ENCODE measurements around the gene LTBP4. TPM values are rescaled to one million over a fixed set of nuclear protein-coding genes. Genes with fewer than 3 reads are reported as not detected.

Gene LTBP4
- total RNA-seq, 3 donors from 2014 or later, result 141 to 244 (median 160) TPM

DNA sequence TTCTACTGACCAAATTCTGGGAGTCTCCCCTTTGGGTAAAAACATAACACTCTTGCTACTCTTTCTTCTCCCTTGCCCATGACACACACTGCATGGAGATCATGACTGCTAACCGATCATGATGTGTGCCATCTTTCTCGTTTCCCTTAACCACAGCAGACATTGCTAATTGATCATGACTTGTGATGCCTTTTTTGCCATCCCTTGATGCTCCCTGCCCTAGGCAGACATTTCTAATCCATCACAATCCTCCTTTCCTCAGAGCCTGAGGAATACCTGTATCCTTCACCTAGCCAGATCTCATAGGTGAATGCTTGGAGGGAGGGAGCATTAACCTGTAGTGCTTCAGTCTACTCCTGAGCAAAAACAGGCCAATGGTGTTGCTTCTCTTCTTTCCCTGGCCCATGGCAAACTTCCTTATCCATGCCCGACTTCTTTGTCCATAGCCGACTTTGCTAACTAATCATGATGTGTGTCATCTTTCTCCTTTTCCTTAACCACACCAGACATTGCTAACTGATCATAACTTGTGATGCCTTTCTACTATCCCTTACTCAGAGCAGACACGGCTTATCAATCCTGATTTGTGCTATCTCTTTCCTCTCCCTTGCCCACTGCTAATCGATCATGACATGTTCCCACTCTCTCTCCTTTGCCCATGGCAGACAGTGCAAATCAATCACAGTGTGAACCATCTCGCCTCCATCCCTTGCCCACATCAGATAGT is 71.6 kb downstream of the LTBP4 start:
- DNase-seq, result no peak
- Histone ChIP-seq H3K9me3 (no peaks in the 10 kb centered on the region), H3K4me1 (ENCODE audit: low read depth) (no peaks in the 10 kb centered on the region), H3K36me3 (ENCODE audit: low read depth) (no peaks in the 10 kb centered on the region), H3K4me3 (no peak overlapping the region)
- TF ChIP-seq, protein P1, sequence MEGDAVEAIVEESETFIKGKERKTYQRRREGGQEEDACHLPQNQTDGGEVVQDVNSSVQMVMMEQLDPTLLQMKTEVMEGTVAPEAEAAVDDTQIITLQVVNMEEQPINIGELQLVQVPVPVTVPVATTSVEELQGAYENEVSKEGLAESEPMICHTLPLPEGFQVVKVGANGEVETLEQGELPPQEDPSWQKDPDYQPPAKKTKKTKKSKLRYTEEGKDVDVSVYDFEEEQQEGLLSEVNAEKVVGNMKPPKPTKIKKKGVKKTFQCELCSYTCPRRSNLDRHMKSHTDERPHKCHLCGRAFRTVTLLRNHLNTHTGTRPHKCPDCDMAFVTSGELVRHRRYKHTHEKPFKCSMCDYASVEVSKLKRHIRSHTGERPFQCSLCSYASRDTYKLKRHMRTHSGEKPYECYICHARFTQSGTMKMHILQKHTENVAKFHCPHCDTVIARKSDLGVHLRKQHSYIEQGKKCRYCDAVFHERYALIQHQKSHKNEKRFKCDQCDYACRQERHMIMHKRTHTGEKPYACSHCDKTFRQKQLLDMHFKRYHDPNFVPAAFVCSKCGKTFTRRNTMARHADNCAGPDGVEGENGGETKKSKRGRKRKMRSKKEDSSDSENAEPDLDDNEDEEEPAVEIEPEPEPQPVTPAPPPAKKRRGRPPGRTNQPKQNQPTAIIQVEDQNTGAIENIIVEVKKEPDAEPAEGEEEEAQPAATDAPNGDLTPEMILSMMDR (IDR thresholded peaks at IDR 0.05), result no peak
- intact Hi-C loops (cut with DNase I, micrococcal nuclease), result no loop called here
- no peak for ATAC-seq

DNA sequence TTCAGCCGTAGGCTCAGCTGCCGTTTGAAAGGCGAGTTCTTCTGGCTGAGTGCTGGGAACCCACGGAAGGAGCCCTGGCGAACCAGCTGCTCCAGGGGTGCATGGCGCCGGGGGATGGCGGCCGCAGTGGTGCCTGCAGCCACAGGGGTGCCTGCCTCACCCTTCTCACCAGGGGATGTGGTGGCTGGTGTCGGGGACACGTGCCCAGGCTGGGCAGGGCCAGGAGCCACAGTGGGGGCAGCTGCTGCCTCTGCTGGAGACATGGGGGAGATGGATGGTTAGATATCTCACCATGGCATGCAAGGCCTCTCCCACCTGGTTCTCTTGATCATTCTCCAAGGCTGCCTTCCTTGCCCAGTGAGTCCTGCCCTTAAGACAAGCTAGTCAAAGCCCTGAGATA is 72.2 kb downstream of the LTBP4 start:
- ATAC-seq (no peak), DNase-seq (no peak)
- TF ChIP-seq, protein P1 (IDR thresholded peaks at IDR 0.05), result no peak
- H3K4me1 ChIP-seq (ENCODE audit: low read depth), result no peaks in the 10 kb centered on the region
- no peak overlapping the region for H3K4me3 ChIP-seq
- H3K36me3 ChIP-seq (ENCODE audit: low read depth), result no peaks in the 10 kb centered on the region
- H3K9me3 ChIP-seq, result no peaks in the 10 kb centered on the region
- intact Hi-C loops (cut with DNase I, micrococcal nuclease), result no loop called here

DNA sequence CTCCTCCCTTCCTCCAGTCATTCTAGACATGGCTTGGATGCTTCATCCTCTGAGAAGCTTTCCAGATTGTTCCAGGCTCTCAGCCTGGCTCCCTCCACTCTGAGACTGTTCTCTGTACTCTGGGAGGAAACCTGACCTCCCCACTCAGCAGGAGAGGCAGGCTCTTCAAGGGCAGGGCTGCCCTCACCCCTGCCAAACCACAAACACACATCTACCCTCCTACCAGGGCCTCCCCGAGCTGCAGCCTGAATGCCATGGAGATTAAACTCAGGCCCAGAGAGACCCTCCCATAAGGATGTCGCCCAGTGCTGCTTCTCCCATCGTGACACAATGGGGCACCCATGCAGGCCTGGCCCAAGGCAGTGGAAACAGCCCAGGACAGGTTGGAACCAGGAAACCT is 73.1 kb downstream of the LTBP4 start:
- ATAC-seq (no peak), DNase-seq (no peak)
- Histone ChIP-seq H3K4me3 (no peak overlapping the region), H3K9me3 (no peaks in the 10 kb centered on the region), H3K4me1 (ENCODE audit: low read depth) (no peaks in the 10 kb centered on the region), H3K36me3 (ENCODE audit: low read depth) (no peaks in the 10 kb centered on the region)
- TF ChIP-seq, protein P1 (IDR thresholded peaks at IDR 0.05), result no peak
- intact Hi-C loops (cut with DNase I, micrococcal nuclease), result no loop called here

DNA sequence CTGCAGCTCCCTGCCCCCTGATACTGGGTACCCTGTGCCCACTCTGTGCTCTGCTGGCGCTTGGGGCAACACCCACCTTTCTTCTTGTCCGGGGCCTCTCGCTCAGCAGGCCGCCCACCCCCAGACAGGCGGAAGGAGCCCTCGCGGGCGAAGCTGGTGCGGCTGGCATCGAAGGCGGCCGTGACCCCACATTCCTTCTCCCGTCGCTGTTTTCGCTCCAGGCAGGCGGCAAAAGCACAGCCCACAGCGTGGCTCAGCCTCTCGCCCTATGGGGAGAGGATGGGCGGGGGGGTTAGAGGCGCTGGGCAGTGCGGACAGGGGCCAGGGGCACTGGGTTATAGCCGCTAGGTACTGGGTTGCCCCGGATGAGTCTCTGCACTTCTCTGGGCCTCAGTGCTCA is 76.0 kb downstream of the LTBP4 start:
- H3K4me3 ChIP-seq, result no peak overlapping the region
- no peaks in the 10 kb centered on the region for H3K9me3 ChIP-seq
- ATAC-seq (no peak), DNase-seq (no peak)
- TF ChIP-seq, protein P1 (IDR thresholded peaks at IDR 0.05), result no peak
- H3K36me3 ChIP-seq (ENCODE audit: low read depth), result no peaks in the 10 kb centered on the region
- intact Hi-C loops (cut with DNase I, micrococcal nuclease), result no loop called here
- no peaks in the 10 kb centered on the region for H3K4me1 ChIP-seq (ENCODE audit: low read depth)

Other genes with a start within 250 kb of the LTBP4 start
- under 1 TPM in 1 of 3 donors, not detected in 2; 0.19 TPM for gene HIPK4, start 211.2 kb upstream of the LTBP4 start, total RNA-seq
- 1 to 10 TPM; 1.1 to 6.8 (median 1.7) TPM for gene PRX, start 188.0 kb upstream of the LTBP4 start, total RNA-seq
- 10 to 100 TPM; 12.1 to 16.7 (median 14.0) TPM for gene SERTAD1, start 175.4 kb upstream of the LTBP4 start, total RNA-seq
- gene SERTAD3, start 157.0 kb upstream of the LTBP4 start, total RNA-seq, result 10 to 100 TPM; 39.3 to 55.4 (median 46.2) TPM
- 10 to 100 TPM; 70.9 to 87.6 (median 76.8) TPM for gene BLVRB, start 135.6 kb upstream of the LTBP4 start, total RNA-seq
- 1 to 10 TPM in 1 of 3 donors, under 1 TPM in 2; 0.29 to 4.1 (median 0.82) TPM for gene SPTBN4, start 134.4 kb upstream of the LTBP4 start, total RNA-seq
- 10 to 100 TPM; 58.1 to 70.6 (median 62.2) TPM for gene SHKBP1, start 24.5 kb upstream of the LTBP4 start, total RNA-seq
- gene NUMBL, start 89.3 kb downstream of the LTBP4 start, total RNA-seq, result 10 to 100 TPM; 10.2 to 39.7 (median 16.9) TPM
- 10 to 100 TPM; 29.9 to 49.2 (median 39.3) TPM for gene COQ8B, start 115.5 kb downstream of the LTBP4 start, total RNA-seq
- gene ITPKC, start 115.7 kb downstream of the LTBP4 start, total RNA-seq, result 10 to 100 TPM; 22.1 to 26.1 (median 23.2) TPM
- gene ACTMAP, start 149.1 kb downstream of the LTBP4 start, total RNA-seq, result 10 to 100 TPM; 10.9 to 16.7 (median 13.8) TPM
- gene SNRPA, start 149.8 kb downstream of the LTBP4 start, total RNA-seq, result 10 to 100 TPM; 54.0 to 81.7 (median 59.9) TPM
- 1 to 10 TPM; 1.4 to 8.6 (median 2.5) TPM for gene MIA, start 174.2 kb downstream of the LTBP4 start, total RNA-seq
- gene RAB4B, start 176.9 kb downstream of the LTBP4 start, total RNA-seq, result 10 to 100 TPM; 46.9 to 68.1 (median 61.0) TPM
- gene EGLN2, start 197.8 kb downstream of the LTBP4 start, total RNA-seq, result 100 to 1,000 TPM in 1 of 3 donors, 10 to 100 TPM in 2; 84.5 to 126 (median 93.2) TPM
- gene CYP2A6, start 249.1 kb downstream of the LTBP4 start, total RNA-seq, result under 1 TPM in 1 of 3 donors, not detected in 2; 0.61 TPM